Urinary bladder (tissue), 4 donors: ENCODE data around the gene SGPP1. TPM values are rescaled to one million over a fixed set of nuclear protein-coding genes. Genes with fewer than 3 reads are reported as not detected.
"Not testable (repeated sequence)": the region's sequence is repeated elsewhere in the genome, so short reads cannot be mapped to it uniquely, and the experiment has no call there.

ENCODE experiments used
- DNase-seq: peaks from one replicate; pipeline ENCODE4 v3.0.0-alpha.2; 2015; ENCODE audit errors: extremely low spot score
- H3K27ac ChIP-seq: one replicate; pipeline ENCODE4 v1.5.1; 2013; ENCODE audit warnings: low read depth, mild to moderate bottlenecking, moderate library complexity
- H3K36me3 ChIP-seq: one replicate; pipeline ENCODE4 v1.6.1; 2013; ENCODE audit warnings: mild to moderate bottlenecking, moderate library complexity; ENCODE audit not compliant: insufficient read depth
- H3K4me1 ChIP-seq: one replicate; pipeline ENCODE4 v1.6.1; 2013; ENCODE audit warnings: mild to moderate bottlenecking, moderate library complexity; ENCODE audit not compliant: insufficient read depth
- H3K4me3 ChIP-seq: one replicate; pipeline ENCODE4 v1.5.1; 2013; ENCODE audit warnings: low read depth, low read length
- WGBS: extraction: QIAGEN DNeasy Blood & Tissue Kit; methylation state at CpG from one replicate; pipeline ENCODE4 v1.1.7; 2013; 5-methylcytosine and 5-hydroxymethylcytosine counted together
- polyA plus RNA-seq: library from polyadenylated mRNA; stranded (reverse); fragments of 200-250 nt; gene quantifications from one replicate; pipeline ENCODE4 v1.2.3, GENCODE V29; 2013
- total RNA-seq: library from RNA; depleted of rRNA; stranded (reverse); fragments of >200 nt; gene quantifications from one replicate; pipeline ENCODE4 v1.2.3, GENCODE V29; 2014
- donor health status: healthy with polysubstance abuse.
- donor health status: healthy.

SGPP1 gene
- total and polyA plus RNA-seq, 2 donors, result 13.0 to 40.1 TPM

- no peaks in the 10 kb centered on the region for H3K36me3 ChIP-seq
- H3K27ac ChIP-seq, result no peak overlapping the region
- no peaks in the 10 kb centered on the region for H3K4me1 ChIP-seq
- WGBS, result 51% methylated on average over 3 of the region's 3 CpGs
- DNase-seq, result peak; percentile 80
- no peak overlapping the region for H3K4me3 ChIP-seq
Observed at GRCh38 chr14:63677891-63678379, 49.9 kb downstream of the SGPP1 start.

GRCh38 chr14:63676615-63677014 lies 51.2 kb downstream of the SGPP1 start:
- DNase-seq, result no peak
- H3K36me3 ChIP-seq, result no peaks in the 10 kb centered on the region
- H3K4me1 ChIP-seq, result no peaks in the 10 kb centered on the region
- WGBS, result 88% methylated on average over 3 of the region's 3 CpGs
- H3K4me3 ChIP-seq, result no peak overlapping the region
- no peak overlapping the region for H3K27ac ChIP-seq

GRCh38 chr14:63673886-63674497 lies 53.9 kb downstream of the SGPP1 start:
- WGBS, result 74% methylated on average over 7 of the region's 7 CpGs
- Histone ChIP-seq H3K36me3 (no peaks in the 10 kb centered on the region), H3K27ac (no peak overlapping the region), H3K4me1 (no peaks in the 10 kb centered on the region), H3K4me3 (no peak overlapping the region)
- no peak for DNase-seq

GRCh38 chr14:63673255-63673654 lies 54.6 kb downstream of the SGPP1 start:
- Histone ChIP-seq H3K4me1 (no peaks in the 10 kb centered on the region), H3K4me3 (no peak overlapping the region), H3K36me3 (no peaks in the 10 kb centered on the region), H3K27ac (no peak overlapping the region)
- no peak for DNase-seq
- 84% methylated on average over 5 of the region's 5 CpGs for WGBS

GRCh38 chr14:63672417-63673180 lies 55.3 kb downstream of the SGPP1 start:
- H3K4me3 ChIP-seq, result no peak overlapping the region
- no peaks in the 10 kb centered on the region for H3K36me3 ChIP-seq
- H3K4me1 ChIP-seq, result no peaks in the 10 kb centered on the region
- DNase-seq, result no peak
- no peak overlapping the region for H3K27ac ChIP-seq
- 36% methylated on average over 7 of the region's 7 CpGs for WGBS

- Histone ChIP-seq H3K36me3 (no peaks in the 10 kb centered on the region), H3K4me3 (no peak overlapping the region), H3K27ac (no peak overlapping the region), H3K4me1 (no peaks in the 10 kb centered on the region)
- 77% methylated on average over 3 of the region's 3 CpGs for WGBS
- DNase-seq, result no peak
Observed at GRCh38 chr14:63671987-63672386, 55.9 kb downstream of the SGPP1 start.

GRCh38 chr14:63670692-63671091 lies 57.2 kb downstream of the SGPP1 start:
- no peak for DNase-seq
- H3K36me3 ChIP-seq, result no peaks in the 10 kb centered on the region
- no peak overlapping the region for H3K27ac ChIP-seq
- no peaks in the 10 kb centered on the region for H3K4me1 ChIP-seq
- H3K4me3 ChIP-seq, result no peak overlapping the region

GRCh38 chr14:63666335-63666734 lies 61.5 kb downstream of the SGPP1 start:
- 74% methylated on average over 1 of the region's 1 CpG for WGBS
- DNase-seq, result no peak
- no peak overlapping the region for H3K4me3 ChIP-seq
- no peaks in the 10 kb centered on the region for H3K4me1 ChIP-seq
- no peak overlapping the region for H3K27ac ChIP-seq
- no peaks in the 10 kb centered on the region for H3K36me3 ChIP-seq

- no peaks in the 10 kb centered on the region for H3K36me3 ChIP-seq
- no peak overlapping the region for H3K4me3 ChIP-seq
- no peak for DNase-seq
- no peaks in the 10 kb centered on the region for H3K4me1 ChIP-seq
- H3K27ac ChIP-seq, result no peak overlapping the region
- 89% methylated on average over 12 of the region's 12 CpGs for WGBS
Observed at GRCh38 chr14:63663428-63664341, 64.2 kb downstream of the SGPP1 start.

- no peaks in the 10 kb centered on the region for H3K36me3 ChIP-seq
- H3K4me3 ChIP-seq, result no peak overlapping the region
- no peaks in the 10 kb centered on the region for H3K4me1 ChIP-seq
- WGBS, result 94% methylated on average over 8 of the region's 8 CpGs
- no peak overlapping the region for H3K27ac ChIP-seq
- no peak for DNase-seq
Observed at GRCh38 chr14:63662776-63663175, 65.1 kb downstream of the SGPP1 start.

- H3K4me3 ChIP-seq, H3K27ac ChIP-seq, H3K4me1 ChIP-seq, H3K36me3 ChIP-seq, DNase-seq: not testable (repeated sequence)
- 96% methylated on average over 10 of the region's 10 CpGs for WGBS
Observed at GRCh38 chr14:63661881-63662280, 66.0 kb downstream of the SGPP1 start.

- H3K27ac ChIP-seq, result no peak overlapping the region
- H3K36me3 ChIP-seq, result peaks cover 2% of the 10 kb centered on the region
- no peaks in the 10 kb centered on the region for H3K4me1 ChIP-seq
- 86% methylated on average over 4 of the region's 4 CpGs for WGBS
- no peak overlapping the region for H3K4me3 ChIP-seq
- DNase-seq, result no peak
Observed at GRCh38 chr14:63659726-63660125, 68.1 kb downstream of the SGPP1 start.

- H3K36me3 ChIP-seq, result peaks cover 2% of the 10 kb centered on the region
- H3K4me1 ChIP-seq, result no peaks in the 10 kb centered on the region
- H3K27ac ChIP-seq, result no peak overlapping the region
- no peak for DNase-seq
- no peak overlapping the region for H3K4me3 ChIP-seq
- WGBS, result 86% methylated on average over 4 of the region's 4 CpGs
Observed at GRCh38 chr14:63656194-63656593, 71.7 kb downstream of the SGPP1 start.
